HG02884 (cell line): ENCODE measurements around the gene NME9.
"Not testable (repeated sequence)": the region's sequence is repeated elsewhere in the genome, so short reads cannot be mapped to it uniquely, and the experiment has no call there.

ENCODE experiments used
- ATAC-seq: cut with Tn5 transposase; IDR thresholded peaks from one replicate; pipeline ENCODE4 v1.9.1; 2021; ENCODE audit warnings: mild to moderate bottlenecking, moderate library complexity; ENCODE audit not compliant: unreplicated experiment

The NME9 gene

GRCh38 chr3:138329127-138329983 lies at the start of gene NME9:
Gene NME9 (minus strand): TSS chr3:138329851. CDS start chr3:138329335, 516 bp downstream.
- peak; percentile 80 for ATAC-seq

- ATAC-seq: no peak
Observed at GRCh38 chr3:138378990-138379389, 49.3 kb upstream of the NME9 start.

GRCh38 chr3:138378331-138378730 lies 48.7 kb upstream of the NME9 start:
- ATAC-seq: no peak

- ATAC-seq: no peak
Observed at GRCh38 chr3:138377804-138378203, 48.2 kb upstream of the NME9 start.

- ATAC-seq: not testable (repeated sequence)
Observed at GRCh38 chr3:138377212-138377611, 47.6 kb upstream of the NME9 start.

GRCh38 chr3:138376663-138377062 lies 47.0 kb upstream of the NME9 start:
- no peak for ATAC-seq

- ATAC-seq: no peak
Observed at GRCh38 chr3:138375447-138375846, 45.8 kb upstream of the NME9 start.

- no peak for ATAC-seq
Observed at GRCh38 chr3:138374573-138375134, 45.0 kb upstream of the NME9 start.

- ATAC-seq: no peak
Observed at GRCh38 chr3:138373736-138374094, 44.1 kb upstream of the NME9 start.

- no peak for ATAC-seq
Observed at GRCh38 chr3:138373087-138373735, 43.6 kb upstream of the NME9 start.

GRCh38 chr3:138371070-138371965 lies 41.7 kb upstream of the NME9 start:
- peak; percentile 98 for ATAC-seq

GRCh38 chr3:138370321-138370720 lies 40.7 kb upstream of the NME9 start:
- no peak for ATAC-seq

GRCh38 chr3:138369151-138369900 lies 39.7 kb upstream of the NME9 start:
- ATAC-seq: no peak

- ATAC-seq: no peak
Observed at GRCh38 chr3:138367911-138368310, 38.3 kb upstream of the NME9 start.

GRCh38 chr3:138367326-138367850 lies 37.7 kb upstream of the NME9 start:
- ATAC-seq: no peak

- ATAC-seq: no peak
Observed at GRCh38 chr3:138366006-138366759, 36.5 kb upstream of the NME9 start.

- ATAC-seq: no peak
Observed at GRCh38 chr3:138365253-138365555, 35.6 kb upstream of the NME9 start.

- ATAC-seq: no peak
Observed at GRCh38 chr3:138364356-138365252, 35.0 kb upstream of the NME9 start.
